ENCODE measurements around the gene MRPL42.

The MRPL42 gene

GRCh38 chr12:93467351-93468007 lies at the start of gene MRPL42:
Gene MRPL42, plus strand, starts transcription at chr12:93467514. Its CDS starts 1,772 bp downstream, at chr12:93469286.
- H3K4me3 ChIP-seq (ENCODE audit: low read length): peak within 1 kb of the TSS; percentile 95
- TF ChIP-seq, protein P1, sequence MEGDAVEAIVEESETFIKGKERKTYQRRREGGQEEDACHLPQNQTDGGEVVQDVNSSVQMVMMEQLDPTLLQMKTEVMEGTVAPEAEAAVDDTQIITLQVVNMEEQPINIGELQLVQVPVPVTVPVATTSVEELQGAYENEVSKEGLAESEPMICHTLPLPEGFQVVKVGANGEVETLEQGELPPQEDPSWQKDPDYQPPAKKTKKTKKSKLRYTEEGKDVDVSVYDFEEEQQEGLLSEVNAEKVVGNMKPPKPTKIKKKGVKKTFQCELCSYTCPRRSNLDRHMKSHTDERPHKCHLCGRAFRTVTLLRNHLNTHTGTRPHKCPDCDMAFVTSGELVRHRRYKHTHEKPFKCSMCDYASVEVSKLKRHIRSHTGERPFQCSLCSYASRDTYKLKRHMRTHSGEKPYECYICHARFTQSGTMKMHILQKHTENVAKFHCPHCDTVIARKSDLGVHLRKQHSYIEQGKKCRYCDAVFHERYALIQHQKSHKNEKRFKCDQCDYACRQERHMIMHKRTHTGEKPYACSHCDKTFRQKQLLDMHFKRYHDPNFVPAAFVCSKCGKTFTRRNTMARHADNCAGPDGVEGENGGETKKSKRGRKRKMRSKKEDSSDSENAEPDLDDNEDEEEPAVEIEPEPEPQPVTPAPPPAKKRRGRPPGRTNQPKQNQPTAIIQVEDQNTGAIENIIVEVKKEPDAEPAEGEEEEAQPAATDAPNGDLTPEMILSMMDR (IDR thresholded peaks at IDR 0.05; ENCODE audit: insufficient read depth, low read depth, low read length, missing control alignments): peak; percentile 78
- peak; percentile 88 for DNase-seq (ENCODE audit: low read depth)

GRCh38 chr12:93417967-93418480 lies 49.3 kb upstream of the MRPL42 start:
- no peak overlapping the region for H3K4me3 ChIP-seq (ENCODE audit: low read length)
- DNase-seq (ENCODE audit: low read depth): no peak
- TF ChIP-seq, protein P1 (IDR thresholded peaks at IDR 0.05; ENCODE audit: insufficient read depth, low read depth, low read length, missing control alignments): no peak

DNA sequence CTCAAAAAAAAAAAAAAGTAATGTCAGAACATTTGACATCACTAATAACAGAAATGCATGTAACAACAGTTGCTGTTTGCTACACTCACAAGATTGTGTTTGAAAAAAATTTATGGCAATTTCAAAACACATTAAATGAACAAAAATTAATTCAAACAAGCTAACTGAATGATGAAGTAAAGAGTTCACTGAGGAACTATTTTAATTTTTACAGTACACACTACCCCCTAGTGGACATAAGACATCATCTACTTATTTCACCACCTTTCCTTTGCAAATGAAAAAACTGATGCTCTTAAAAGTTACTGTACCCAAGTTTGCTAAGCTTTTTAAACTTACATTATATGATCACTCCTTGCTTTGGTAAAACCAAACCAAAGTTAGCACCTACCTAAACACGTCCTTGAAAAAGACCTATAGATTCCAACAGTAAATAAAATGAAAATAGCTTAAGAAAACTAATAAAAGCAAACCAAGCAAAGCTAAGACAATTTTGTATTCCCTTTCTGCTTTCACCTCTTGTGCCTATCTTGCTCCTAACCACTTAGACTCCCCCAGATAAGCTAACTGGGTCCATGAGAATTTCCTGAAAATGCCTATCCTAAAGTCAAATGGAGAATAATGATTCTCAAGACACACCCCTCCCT lies 47.8 kb upstream of the MRPL42 start:
- DNase-seq (ENCODE audit: low read depth): peak; percentile 58
- H3K4me3 ChIP-seq (ENCODE audit: low read length): no peak overlapping the region
- TF ChIP-seq, protein P1 (IDR thresholded peaks at IDR 0.05; ENCODE audit: insufficient read depth, low read depth, low read length, missing control alignments): peak; percentile 41

DNA sequence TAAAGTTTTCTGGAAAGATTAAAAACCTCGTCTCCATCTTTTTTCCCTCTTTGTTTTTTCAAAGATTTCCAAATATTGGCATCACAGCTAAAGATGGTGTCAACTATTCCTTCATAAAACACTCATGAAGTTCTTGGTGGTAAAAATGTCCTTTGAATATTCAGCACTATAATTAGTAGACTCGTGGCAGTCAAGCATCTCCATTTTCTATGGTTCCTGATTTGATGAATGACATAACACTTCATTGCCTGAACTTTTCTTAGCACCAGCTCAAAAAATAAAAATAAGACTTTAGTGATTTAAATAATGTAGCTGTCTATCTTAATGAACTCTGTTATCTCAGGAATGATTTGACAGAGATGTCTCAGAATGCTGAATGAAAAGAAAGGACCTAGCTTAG lies 45.3 kb upstream of the MRPL42 start:
- TF ChIP-seq, protein P1 (IDR thresholded peaks at IDR 0.05; ENCODE audit: insufficient read depth, low read depth, low read length, missing control alignments): no peak
- no peak overlapping the region for H3K4me3 ChIP-seq (ENCODE audit: low read length)
- DNase-seq (ENCODE audit: low read depth): no peak

DNA sequence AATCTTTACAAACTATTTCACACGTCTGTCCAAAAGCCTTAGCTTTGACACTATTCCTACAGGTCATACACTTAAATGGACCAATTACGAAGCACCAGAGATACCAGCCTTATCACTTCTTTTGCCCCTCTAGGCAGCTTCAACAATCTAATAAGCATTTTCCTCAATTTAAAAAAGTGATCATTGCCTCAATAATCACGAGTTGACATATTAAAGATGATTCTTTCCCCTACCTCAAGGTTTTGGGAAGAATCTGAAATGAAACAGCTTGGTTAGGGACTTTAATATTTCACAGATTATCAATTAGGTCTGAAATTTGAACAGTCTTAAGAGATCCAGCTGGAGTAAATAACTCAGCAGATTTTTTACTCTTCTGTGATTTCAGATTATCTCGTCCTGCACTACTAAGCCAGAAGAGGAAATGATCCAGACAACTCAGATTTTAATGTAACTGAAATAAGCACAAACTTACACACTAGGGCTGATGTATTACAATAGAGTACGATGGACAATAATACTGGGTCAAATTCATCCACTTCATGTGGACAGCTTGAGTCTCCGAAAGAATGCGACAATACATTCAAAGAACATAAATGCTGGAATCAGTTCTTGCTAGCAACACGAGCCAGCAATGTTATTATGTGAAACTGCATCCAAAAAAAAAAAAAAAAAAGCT lies 41.4 kb upstream of the MRPL42 start:
- no peak overlapping the region for H3K4me3 ChIP-seq (ENCODE audit: low read length)
- TF ChIP-seq, protein P1 (IDR thresholded peaks at IDR 0.05; ENCODE audit: insufficient read depth, low read depth, low read length, missing control alignments): no peak
- no peak for DNase-seq (ENCODE audit: low read depth)

- no peak for DNase-seq (ENCODE audit: low read depth)
- H3K4me3 ChIP-seq (ENCODE audit: low read length): no peak overlapping the region
- TF ChIP-seq, protein P1 (IDR thresholded peaks at IDR 0.05; ENCODE audit: insufficient read depth, low read depth, low read length, missing control alignments): no peak
These were observed 40.9 kb upstream of the MRPL42 start for GRCh38 chr12:93426412-93426805.
